ENCODE results near the gene NCDN. TPM values are rescaled to one million over a fixed set of nuclear protein-coding genes. Genes with fewer than 3 reads are reported as not detected.

The NCDN gene
- total and polyA plus RNA-seq, 8 donors = 18.2 to 42.1 (median 22.1) TPM

DNA sequence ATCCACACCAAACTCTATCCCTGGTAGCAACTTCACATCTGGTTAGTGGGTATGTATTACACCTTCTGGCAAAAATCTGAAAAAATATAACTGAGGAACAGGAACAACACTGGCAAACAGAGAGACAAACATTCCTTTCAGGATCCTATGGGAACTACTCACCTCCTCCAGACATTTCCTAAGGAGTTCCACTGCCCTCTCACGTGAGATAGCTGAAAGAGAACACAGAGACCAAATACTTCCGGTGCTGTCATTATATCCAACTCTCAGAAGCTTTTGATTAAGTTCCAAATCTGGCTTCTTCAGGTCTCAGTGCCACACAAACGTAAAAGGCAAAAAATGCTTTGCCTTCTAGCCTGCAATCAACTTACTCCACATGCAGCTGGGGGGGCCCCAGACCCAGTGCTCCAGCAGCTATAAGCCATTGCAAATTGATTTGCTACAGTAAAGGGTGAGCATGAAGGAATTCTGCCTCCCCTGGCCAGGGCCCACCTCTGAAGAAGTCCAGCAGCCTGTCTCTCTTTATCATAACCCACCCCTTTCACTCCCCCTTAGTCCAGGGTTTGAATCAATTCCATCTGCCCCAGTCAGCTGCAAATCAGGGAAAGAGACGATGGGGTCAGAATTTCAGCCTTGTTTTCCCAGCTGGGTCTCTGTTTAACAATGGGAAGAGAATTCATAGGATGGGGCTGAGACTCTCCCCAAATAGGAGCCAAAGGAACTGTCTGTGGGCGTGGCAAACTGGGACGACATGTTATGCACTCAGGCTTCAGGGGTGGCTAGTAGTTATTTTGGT lies 47.7 kb downstream of the NCDN start:
- DNase-seq (no peak), ATAC-seq (no peak)
- Histone ChIP-seq H3K36me3 (peaks cover 0 to 99% of the 10 kb centered on the region in 2 donors), H3K27me3 (no peaks in the 10 kb centered on the region), H3K9me3 (no peaks in the 10 kb centered on the region), H3K4me1 (no peaks in the 10 kb centered on the region), H3K4me3 (no peak overlapping the region), H3K27ac (no peak overlapping the region)
- TF ChIP-seq, protein P1, sequence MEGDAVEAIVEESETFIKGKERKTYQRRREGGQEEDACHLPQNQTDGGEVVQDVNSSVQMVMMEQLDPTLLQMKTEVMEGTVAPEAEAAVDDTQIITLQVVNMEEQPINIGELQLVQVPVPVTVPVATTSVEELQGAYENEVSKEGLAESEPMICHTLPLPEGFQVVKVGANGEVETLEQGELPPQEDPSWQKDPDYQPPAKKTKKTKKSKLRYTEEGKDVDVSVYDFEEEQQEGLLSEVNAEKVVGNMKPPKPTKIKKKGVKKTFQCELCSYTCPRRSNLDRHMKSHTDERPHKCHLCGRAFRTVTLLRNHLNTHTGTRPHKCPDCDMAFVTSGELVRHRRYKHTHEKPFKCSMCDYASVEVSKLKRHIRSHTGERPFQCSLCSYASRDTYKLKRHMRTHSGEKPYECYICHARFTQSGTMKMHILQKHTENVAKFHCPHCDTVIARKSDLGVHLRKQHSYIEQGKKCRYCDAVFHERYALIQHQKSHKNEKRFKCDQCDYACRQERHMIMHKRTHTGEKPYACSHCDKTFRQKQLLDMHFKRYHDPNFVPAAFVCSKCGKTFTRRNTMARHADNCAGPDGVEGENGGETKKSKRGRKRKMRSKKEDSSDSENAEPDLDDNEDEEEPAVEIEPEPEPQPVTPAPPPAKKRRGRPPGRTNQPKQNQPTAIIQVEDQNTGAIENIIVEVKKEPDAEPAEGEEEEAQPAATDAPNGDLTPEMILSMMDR (IDR thresholded peaks at IDR 0.05) = no peak
- intact Hi-C loops (cut with DNase I) = no loop called here

DNA sequence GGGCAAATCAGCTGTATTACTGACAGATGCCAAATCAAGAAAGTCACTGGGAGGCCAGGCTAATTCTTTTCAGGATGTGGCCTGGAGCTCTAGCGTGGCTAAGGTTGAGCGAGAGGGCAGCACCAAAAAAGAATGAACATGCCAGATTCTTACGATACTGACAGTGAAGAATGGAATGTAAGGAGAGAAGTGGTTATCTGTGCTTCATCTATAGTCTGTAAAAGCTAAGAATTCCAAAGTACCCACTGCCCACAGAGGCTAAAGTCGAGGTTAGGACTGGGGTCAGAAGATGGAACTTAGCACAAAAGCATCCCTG lies 48.2 kb downstream of the NCDN start:
- Histone ChIP-seq H3K36me3 (peaks cover 0 to 97% of the 10 kb centered on the region in 2 donors), H3K9me3 (no peaks in the 10 kb centered on the region), H3K27ac (no peak overlapping the region), H3K4me1 (no peaks in the 10 kb centered on the region), H3K4me3 (no peak overlapping the region), H3K27me3 (no peaks in the 10 kb centered on the region)
- DNase-seq = no peak
- intact Hi-C loops (cut with DNase I) = no loop called here
- ATAC-seq = no peak
- TF ChIP-seq, protein P1 (IDR thresholded peaks at IDR 0.05) = no peak

DNA sequence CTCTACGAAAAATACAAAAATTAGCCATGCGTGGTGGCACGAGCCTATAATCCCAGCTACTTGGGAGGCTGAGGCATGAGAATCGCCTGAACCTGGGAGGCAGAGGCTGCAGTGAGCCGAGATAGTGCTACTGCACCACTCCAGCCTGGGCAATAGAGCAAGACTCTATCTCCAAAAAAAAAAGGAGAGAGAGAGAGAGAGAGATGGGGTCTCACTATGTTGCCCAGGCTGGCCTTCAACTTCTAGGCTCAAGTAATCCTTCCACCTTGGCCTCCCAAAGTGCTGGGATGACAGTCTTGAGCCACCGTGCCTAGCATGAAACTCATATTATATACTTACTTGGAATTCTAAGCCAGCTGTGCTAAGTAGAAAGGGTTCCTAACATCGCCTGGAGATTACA lies 54.1 kb downstream of the NCDN start:
- H3K9me3 ChIP-seq = no peaks in the 10 kb centered on the region
- H3K27me3 ChIP-seq = no peaks in the 10 kb centered on the region
- intact Hi-C loops (cut with DNase I) = no loop called here
- TF ChIP-seq, protein P1 (IDR thresholded peaks at IDR 0.05) = no peak
- DNase-seq (no peak), ATAC-seq (no peak)
- H3K4me1 ChIP-seq = no peaks in the 10 kb centered on the region
- no peak overlapping the region for H3K27ac ChIP-seq
- no peak overlapping the region for H3K4me3 ChIP-seq
- H3K36me3 ChIP-seq = peaks cover 0 to 81% of the 10 kb centered on the region in 2 donors

DNA sequence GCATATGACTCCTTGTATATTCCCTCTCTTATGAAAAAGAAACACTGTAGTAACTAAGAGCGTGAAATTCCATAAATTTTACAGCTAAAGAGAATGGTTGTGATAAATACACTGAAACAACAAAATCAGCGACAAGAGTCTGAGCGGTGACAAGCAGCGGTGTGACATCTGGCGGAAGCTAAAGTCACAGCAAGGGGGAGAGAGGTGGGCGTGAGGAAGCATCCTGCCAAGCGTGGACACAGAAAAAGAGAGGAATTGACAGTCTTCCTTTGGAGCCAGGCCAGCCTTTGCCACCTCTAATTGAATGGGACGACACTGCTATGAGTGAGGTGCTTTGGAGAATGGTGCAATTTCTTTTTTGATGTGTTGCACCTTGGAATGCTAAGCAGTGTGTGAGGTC lies 57.8 kb downstream of the NCDN start:
- no peaks in the 10 kb centered on the region for H3K9me3 ChIP-seq
- peaks cover 0 to 71% of the 10 kb centered on the region in 2 donors for H3K36me3 ChIP-seq
- no peaks in the 10 kb centered on the region for H3K27me3 ChIP-seq
- intact Hi-C loops (cut with DNase I) = no loop called here
- no peak overlapping the region for H3K27ac ChIP-seq
- ATAC-seq (no peak), DNase-seq (no peak)
- no peak overlapping the region for H3K4me3 ChIP-seq
- TF ChIP-seq, protein P1 (IDR thresholded peaks at IDR 0.05) = no peak
- no peaks in the 10 kb centered on the region for H3K4me1 ChIP-seq

Other genes with a start within 250 kb of the NCDN start
- gene KIAA0319L, start 396 bp upstream of the NCDN start, total RNA-seq = 10 to 100 TPM; 76.5 to 91.4 TPM
- 100 to 1,000 TPM in 2 of 6 donors, 10 to 100 TPM in 4; 83.1 to 106 (median 94.9) TPM for gene KIAA0319L, start 396 bp upstream of the NCDN start, polyA plus RNA-seq (ENCODE audit: insufficient read length in 6 of 6)
- 1 to 10 TPM; 1.3 to 1.8 TPM for gene TFAP2E, start 15.5 kb downstream of the NCDN start, total RNA-seq
- 1 to 10 TPM; 2.2 to 7.4 (median 4.3) TPM for gene TFAP2E, start 15.5 kb downstream of the NCDN start, polyA plus RNA-seq (ENCODE audit: insufficient read length in 6 of 6)
- 10 to 100 TPM; 48.4 to 73.1 TPM for gene PSMB2, start 83.7 kb downstream of the NCDN start, total RNA-seq
- 10 to 100 TPM; 67.0 to 80.2 (median 70.7) TPM for gene PSMB2, start 83.7 kb downstream of the NCDN start, polyA plus RNA-seq (ENCODE audit: insufficient read length in 6 of 6)
- gene C1orf216, start 161.1 kb downstream of the NCDN start, total RNA-seq = 10 to 100 TPM; 15.3 to 16.1 TPM
- 10 to 100 TPM; 11.1 to 15.4 (median 13.0) TPM for gene C1orf216, start 161.1 kb downstream of the NCDN start, polyA plus RNA-seq (ENCODE audit: insufficient read length in 6 of 6)
- gene CLSPN, start 212.2 kb downstream of the NCDN start, total RNA-seq = 10 to 100 TPM in 1 of 2 donors, 1 to 10 TPM in 1; 9.1 to 10.6 TPM
- 10 to 100 TPM in 5 of 6 donors, 1 to 10 TPM in 1; 9.4 to 18.8 (median 11.0) TPM for gene CLSPN, start 212.2 kb downstream of the NCDN start, polyA plus RNA-seq (ENCODE audit: insufficient read length in 6 of 6)